Dendritic cell treated with granulocyte-macrophage colony-stimulating factor and Interleukin-4, amounts not matched to agents 40 ng/mL and 50 ng/mL, for 4 days (primary cell): ENCODE data around the gene NID1.

Experiments used
- H3K27ac Mint-ChIP-seq: one replicate; pipeline ENCODE4 v1.8.0; 2022; ENCODE audit warnings: mild to moderate bottlenecking, mixed read lengths
- H3K27me3 Mint-ChIP-seq: one replicate; pipeline ENCODE4 v1.8.0; 2022; ENCODE audit warnings: mild to moderate bottlenecking, mixed read lengths
- H3K36me3 Mint-ChIP-seq: one replicate; pipeline ENCODE4 v1.8.0; 2022; ENCODE audit warnings: low read depth, mixed read lengths
- H3K4me1 Mint-ChIP-seq: one replicate; pipeline ENCODE4 v1.8.0; 2022; ENCODE audit warnings: low read depth, mixed read lengths
- H3K4me3 Mint-ChIP-seq: one replicate; pipeline ENCODE4 v1.8.0; 2022; ENCODE audit warnings: mild to moderate bottlenecking, moderate library complexity, mixed read lengths
- H3K9me3 Mint-ChIP-seq: one replicate; pipeline ENCODE4 v1.8.0; 2022; ENCODE audit warnings: mixed read lengths
- intact Hi-C: fragments of 100-400 bp; cut with micrococcal nuclease; formaldehyde crosslinking; loops from one replicate; pipeline ENCODE4 v1.15.0; 2022

Gene NID1

GRCh38 chr1:236064674-236065508, at the start of gene NID1:
Gene NID1 (minus strand): TSS chr1:236065090. CDS start chr1:236065079, 11 bp downstream.
- intact Hi-C loops: no loop called here
- H3K36me3 Mint-ChIP-seq: no peaks in the 10 kb centered on the region
- peaks cover 39% of the 10 kb centered on the region for H3K27me3 Mint-ChIP-seq
- H3K4me1 Mint-ChIP-seq: peaks cover 31% of the 10 kb centered on the region
- peak within 1 kb of the TSS; percentile 84 for H3K27ac Mint-ChIP-seq
- peak within 1 kb of the TSS; percentile 78 for H3K4me3 Mint-ChIP-seq
- H3K9me3 Mint-ChIP-seq: no peaks in the 10 kb centered on the region

- Mint-ChIP-seq H3K4me1 (no peaks in the 10 kb centered on the region), H3K36me3 (no peaks in the 10 kb centered on the region), H3K4me3 (no peak overlapping the region), H3K9me3 (no peaks in the 10 kb centered on the region), H3K27me3 (peaks cover 2% of the 10 kb centered on the region), H3K27ac (no peak overlapping the region)
- intact Hi-C loops: no loop called here
These were observed 49.3 kb upstream of the NID1 start for GRCh38 chr1:236114076-236114747.

DNA sequence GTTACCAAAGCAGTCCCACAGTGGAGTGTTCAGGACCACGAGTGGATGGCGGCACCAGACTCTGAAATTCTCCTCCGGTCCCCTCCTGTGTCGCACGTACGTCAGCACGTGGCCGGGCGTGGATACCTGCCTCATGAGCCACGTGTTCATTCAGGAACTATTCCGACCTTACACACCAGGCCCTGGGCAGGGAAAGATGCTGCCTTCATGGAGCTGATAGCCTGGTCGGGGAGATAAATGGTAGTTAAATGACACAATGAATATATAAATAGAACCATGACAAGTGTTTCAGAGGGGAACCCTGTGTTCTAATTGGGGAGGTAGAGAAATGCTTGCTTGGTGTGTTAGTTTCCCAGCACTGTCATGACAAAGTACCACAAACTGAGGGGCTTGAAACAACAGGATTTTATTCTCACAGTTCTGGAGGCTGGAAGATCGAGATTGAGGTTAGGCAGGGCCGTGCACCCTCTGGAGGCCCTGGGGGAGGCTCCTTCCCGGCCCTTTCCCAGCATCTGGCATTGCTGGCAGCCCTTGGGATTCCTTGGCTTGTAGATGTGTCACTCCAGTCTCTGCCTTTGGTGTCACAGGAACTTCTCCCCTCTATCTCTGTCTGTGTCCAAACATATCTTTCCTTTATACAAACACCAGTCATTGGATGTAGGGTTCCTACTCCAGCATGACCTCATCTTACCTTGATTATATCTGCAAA, 48.6 kb upstream of the NID1 start:
- H3K27ac Mint-ChIP-seq: no peak overlapping the region
- no peaks in the 10 kb centered on the region for H3K36me3 Mint-ChIP-seq
- H3K4me1 Mint-ChIP-seq: no peaks in the 10 kb centered on the region
- intact Hi-C loops: no loop called here
- no peak overlapping the region for H3K4me3 Mint-ChIP-seq
- H3K27me3 Mint-ChIP-seq: peaks cover 1% of the 10 kb centered on the region
- no peaks in the 10 kb centered on the region for H3K9me3 Mint-ChIP-seq

DNA sequence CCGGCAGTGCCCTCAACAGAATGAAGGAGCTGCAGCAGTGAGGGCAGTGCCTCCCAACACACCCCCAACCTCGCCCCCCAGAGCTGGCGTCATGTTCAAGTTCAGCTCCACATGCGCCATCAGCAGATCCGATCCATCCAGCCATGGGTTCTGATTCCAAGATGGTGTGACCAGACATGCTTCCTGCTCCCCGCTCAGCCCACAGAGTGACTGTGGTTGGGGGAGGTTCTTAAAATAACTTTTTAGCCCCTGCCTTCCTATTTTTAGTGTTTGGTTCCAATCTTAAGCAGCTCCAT, 47.4 kb upstream of the NID1 start:
- intact Hi-C loops: no loop called here
- no peaks in the 10 kb centered on the region for H3K27me3 Mint-ChIP-seq
- no peaks in the 10 kb centered on the region for H3K9me3 Mint-ChIP-seq
- no peaks in the 10 kb centered on the region for H3K36me3 Mint-ChIP-seq
- H3K4me1 Mint-ChIP-seq: no peaks in the 10 kb centered on the region
- no peak overlapping the region for H3K27ac Mint-ChIP-seq
- H3K4me3 Mint-ChIP-seq: no peak overlapping the region

- intact Hi-C loops: no loop called here
- Mint-ChIP-seq H3K27ac (no peak overlapping the region), H3K9me3 (no peaks in the 10 kb centered on the region), H3K36me3 (no peaks in the 10 kb centered on the region), H3K27me3 (no peaks in the 10 kb centered on the region), H3K4me1 (no peaks in the 10 kb centered on the region), H3K4me3 (no peak overlapping the region)
These were observed 46.8 kb upstream of the NID1 start for GRCh38 chr1:236111527-236112331.

DNA sequence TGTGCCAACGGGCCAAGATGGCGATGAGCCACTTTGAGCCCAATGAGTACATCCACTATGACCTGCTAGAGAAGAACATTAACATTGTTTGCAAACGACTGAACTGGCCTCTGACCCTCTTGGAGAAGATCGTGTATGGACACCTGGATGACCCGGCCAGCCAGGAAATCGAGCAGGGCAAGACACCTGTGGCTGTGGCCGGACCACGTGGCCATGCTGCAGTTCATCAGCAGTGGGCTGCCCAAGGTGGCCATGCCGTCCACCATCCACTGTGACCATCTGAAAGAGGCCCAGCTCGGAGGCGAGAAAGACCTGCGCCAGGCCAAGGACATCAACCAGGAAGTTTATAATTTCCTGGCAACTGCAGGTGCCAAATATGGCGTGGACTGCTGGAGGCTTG, 45.2 kb upstream of the NID1 start:
- no peaks in the 10 kb centered on the region for H3K27me3 Mint-ChIP-seq
- no peak overlapping the region for H3K4me3 Mint-ChIP-seq
- H3K27ac Mint-ChIP-seq: no peak overlapping the region
- no peaks in the 10 kb centered on the region for H3K9me3 Mint-ChIP-seq
- intact Hi-C loops: no loop called here
- no peaks in the 10 kb centered on the region for H3K36me3 Mint-ChIP-seq
- H3K4me1 Mint-ChIP-seq: no peaks in the 10 kb centered on the region

DNA sequence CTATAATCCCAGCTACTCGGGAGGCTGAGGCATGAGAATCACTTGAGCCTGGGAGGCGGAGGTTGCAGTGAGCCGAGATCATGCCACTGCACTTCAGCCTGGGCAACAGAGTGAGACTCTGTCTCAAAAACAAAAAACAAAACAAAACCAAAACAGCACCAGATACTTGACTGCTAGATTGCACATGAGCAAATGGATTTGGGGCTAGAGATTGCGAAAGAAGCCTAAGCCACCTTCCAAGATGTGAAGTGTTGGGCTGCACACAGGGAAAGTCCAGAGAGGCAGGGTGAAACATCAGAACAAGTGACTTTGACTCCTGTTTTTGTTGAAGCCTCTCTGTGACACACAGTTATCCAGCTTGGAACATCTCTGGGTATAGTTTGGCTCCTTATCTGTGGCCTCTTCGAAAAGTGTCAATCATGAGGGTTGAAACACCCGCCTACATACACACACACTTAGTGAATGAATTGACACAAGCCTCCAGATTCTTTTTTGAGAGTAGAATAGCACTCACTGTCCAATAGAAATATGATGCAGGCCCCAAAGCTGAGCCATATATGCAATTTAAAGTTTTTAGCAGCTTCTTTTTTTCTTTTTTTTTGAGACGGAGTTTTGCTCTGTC, 43.2 kb upstream of the NID1 start:
- Mint-ChIP-seq H3K4me1 (no peaks in the 10 kb centered on the region), H3K36me3 (no peaks in the 10 kb centered on the region), H3K27ac (no peak overlapping the region), H3K27me3 (no peaks in the 10 kb centered on the region), H3K4me3 (no peak overlapping the region), H3K9me3 (no peaks in the 10 kb centered on the region)
- intact Hi-C loops: loop anchor here (10.0 kb wide), 1 partner anchor 1277 kb away; no protein-coding TSS in a partner anchor

DNA sequence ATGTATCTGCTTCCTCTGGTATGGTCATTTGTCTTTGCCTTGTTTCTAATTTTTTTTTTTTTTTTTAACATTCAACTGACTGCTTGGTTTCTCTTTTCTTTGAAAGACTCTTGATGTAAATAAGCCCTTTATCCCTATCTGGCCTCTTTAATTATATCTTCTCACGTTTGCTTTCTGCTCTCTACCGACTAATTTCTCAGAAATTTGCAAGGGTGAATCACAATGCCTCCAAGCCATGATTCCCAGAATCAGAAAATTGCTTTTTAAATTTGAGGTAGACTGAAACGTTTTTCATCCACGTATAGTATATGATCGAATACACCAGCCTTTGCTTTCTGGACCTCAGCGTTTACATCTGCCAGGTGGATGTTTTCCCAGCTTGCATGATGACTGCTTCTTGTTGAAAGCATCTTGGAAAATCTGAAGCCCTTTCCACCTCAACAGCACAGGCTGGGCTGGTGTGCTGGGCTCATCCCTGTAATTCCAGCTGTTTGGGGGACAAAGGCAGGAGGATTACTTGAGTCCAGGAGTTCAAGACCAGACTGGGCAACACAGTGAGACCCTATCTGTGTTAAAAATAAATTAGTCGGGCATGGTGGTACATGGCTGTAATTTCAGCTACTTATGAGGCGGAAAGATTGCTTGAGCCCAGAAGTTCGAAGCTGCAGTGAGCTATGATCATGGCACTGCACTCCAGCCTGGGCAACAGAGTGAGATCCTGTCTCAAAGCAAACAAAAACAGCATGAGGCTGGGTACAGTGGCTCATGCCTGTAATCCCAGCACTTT, 42.4 kb upstream of the NID1 start:
- Mint-ChIP-seq H3K27me3 (no peaks in the 10 kb centered on the region), H3K9me3 (no peaks in the 10 kb centered on the region), H3K27ac (no peak overlapping the region), H3K4me1 (no peaks in the 10 kb centered on the region), H3K4me3 (no peak overlapping the region), H3K36me3 (no peaks in the 10 kb centered on the region)
- intact Hi-C loops: loop anchor here (10.0 kb wide), 1 partner anchor 1277 kb away; no protein-coding TSS in a partner anchor

GRCh38 chr1:236103646-236104218, 38.8 kb upstream of the NID1 start:
- Mint-ChIP-seq H3K27ac (no peak overlapping the region), H3K4me1 (no peaks in the 10 kb centered on the region), H3K9me3 (no peaks in the 10 kb centered on the region), H3K4me3 (no peak overlapping the region), H3K36me3 (no peaks in the 10 kb centered on the region), H3K27me3 (no peaks in the 10 kb centered on the region)
- intact Hi-C loops: loop anchor here (10.0 kb wide), 1 partner anchor 1281 kb away; no protein-coding TSS in a partner anchor

GRCh38 chr1:236103059-236103458, 38.2 kb upstream of the NID1 start:
- H3K4me3 Mint-ChIP-seq: no peak overlapping the region
- H3K9me3 Mint-ChIP-seq: no peaks in the 10 kb centered on the region
- intact Hi-C loops: loop anchor here (10.0 kb wide), 1 partner anchor 1282 kb away; no protein-coding TSS in a partner anchor
- no peaks in the 10 kb centered on the region for H3K36me3 Mint-ChIP-seq
- H3K27me3 Mint-ChIP-seq: no peaks in the 10 kb centered on the region
- H3K4me1 Mint-ChIP-seq: no peaks in the 10 kb centered on the region
- H3K27ac Mint-ChIP-seq: no peak overlapping the region

DNA sequence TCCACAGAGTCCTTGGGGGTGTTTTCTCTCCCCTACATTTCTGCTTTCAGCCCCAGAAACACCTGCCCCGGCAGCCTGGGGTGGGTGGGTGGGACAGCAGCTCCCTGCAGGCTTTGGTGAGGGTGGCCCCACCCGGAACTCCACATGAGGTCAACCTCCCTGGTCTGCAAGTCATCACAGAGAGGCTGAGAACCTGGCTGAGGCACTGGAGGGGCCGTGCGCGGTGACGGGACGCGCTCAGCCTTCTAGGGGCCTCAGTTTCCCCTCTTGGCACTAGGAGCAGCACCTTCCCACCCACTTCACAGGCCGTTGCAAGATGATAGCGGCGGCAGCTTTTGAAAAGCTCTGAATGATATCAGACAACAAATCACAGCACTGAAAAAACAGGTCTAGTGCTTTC, 37.7 kb upstream of the NID1 start:
- H3K27ac Mint-ChIP-seq: no peak overlapping the region
- H3K36me3 Mint-ChIP-seq: no peaks in the 10 kb centered on the region
- H3K4me1 Mint-ChIP-seq: peaks cover 3% of the 10 kb centered on the region
- intact Hi-C loops: loop anchor here (10.0 kb wide), 1 partner anchor 1282 kb away; no protein-coding TSS in a partner anchor
- H3K4me3 Mint-ChIP-seq: no peak overlapping the region
- H3K9me3 Mint-ChIP-seq: no peaks in the 10 kb centered on the region
- H3K27me3 Mint-ChIP-seq: no peaks in the 10 kb centered on the region
